OCI-LY1 (cell line): ENCODE measurements around the gene RPS13.

Experiments
- EZH2 ChIP-seq: fragments of 200-600 bp; sonication (generic), shearing (Covaris generic); IDR thresholded peaks from 2 replicates; pipeline ENCODE4 v1.8.0; 2017; ENCODE audit warnings: borderline replicate concordance, mixed run types, mild to moderate bottlenecking, antibody characterized with exemption, low read length, moderate library complexity, mixed read lengths
- TF ChIP-seq, protein P1 (sequence below): fragments of 200-600 bp; sonication (generic), shearing (Covaris generic); IDR thresholded peaks from 2 replicates; pipeline ENCODE4 v1.5.1; 2017; ENCODE audit warnings: mild to moderate bottlenecking, antibody characterized with exemption, low read length, moderate library complexity, mixed read lengths

DNA sequence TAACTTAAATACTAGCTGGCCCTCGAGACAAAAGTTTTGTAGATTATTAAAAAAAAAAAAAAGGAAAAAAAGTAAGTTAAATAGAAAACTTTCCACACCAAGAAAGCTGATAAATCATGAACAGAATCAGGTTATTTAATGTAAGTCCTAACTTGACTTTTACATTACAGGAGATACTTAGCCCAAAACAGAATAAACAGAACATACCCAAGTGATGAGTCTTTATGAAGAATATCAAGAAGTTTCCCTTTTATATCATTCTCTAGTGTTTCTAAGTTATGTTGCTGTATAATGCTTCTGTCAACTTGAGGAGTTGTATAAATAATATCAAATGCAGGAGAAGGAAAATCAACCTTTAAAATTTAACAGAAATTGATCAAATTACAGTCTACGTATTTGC is 44.5 kb upstream of the RPS13 start:
- no peak for TF ChIP-seq EZH2
- TF ChIP-seq, protein P1, sequence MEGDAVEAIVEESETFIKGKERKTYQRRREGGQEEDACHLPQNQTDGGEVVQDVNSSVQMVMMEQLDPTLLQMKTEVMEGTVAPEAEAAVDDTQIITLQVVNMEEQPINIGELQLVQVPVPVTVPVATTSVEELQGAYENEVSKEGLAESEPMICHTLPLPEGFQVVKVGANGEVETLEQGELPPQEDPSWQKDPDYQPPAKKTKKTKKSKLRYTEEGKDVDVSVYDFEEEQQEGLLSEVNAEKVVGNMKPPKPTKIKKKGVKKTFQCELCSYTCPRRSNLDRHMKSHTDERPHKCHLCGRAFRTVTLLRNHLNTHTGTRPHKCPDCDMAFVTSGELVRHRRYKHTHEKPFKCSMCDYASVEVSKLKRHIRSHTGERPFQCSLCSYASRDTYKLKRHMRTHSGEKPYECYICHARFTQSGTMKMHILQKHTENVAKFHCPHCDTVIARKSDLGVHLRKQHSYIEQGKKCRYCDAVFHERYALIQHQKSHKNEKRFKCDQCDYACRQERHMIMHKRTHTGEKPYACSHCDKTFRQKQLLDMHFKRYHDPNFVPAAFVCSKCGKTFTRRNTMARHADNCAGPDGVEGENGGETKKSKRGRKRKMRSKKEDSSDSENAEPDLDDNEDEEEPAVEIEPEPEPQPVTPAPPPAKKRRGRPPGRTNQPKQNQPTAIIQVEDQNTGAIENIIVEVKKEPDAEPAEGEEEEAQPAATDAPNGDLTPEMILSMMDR = no peak
